IPS DF 4.7 (cell line): ENCODE results near the gene FDCSP.
"Not testable (repeated sequence)": the region's sequence is repeated elsewhere in the genome, so short reads cannot be mapped to it uniquely, and the experiment has no call there.

Experiments
- DNase-seq: peaks from one replicate; pipeline ENCODE4 v3.0.0-alpha.2; 2013; ENCODE audit warnings: low spot score; ENCODE audit errors: extremely low read depth

The FDCSP gene

DNA sequence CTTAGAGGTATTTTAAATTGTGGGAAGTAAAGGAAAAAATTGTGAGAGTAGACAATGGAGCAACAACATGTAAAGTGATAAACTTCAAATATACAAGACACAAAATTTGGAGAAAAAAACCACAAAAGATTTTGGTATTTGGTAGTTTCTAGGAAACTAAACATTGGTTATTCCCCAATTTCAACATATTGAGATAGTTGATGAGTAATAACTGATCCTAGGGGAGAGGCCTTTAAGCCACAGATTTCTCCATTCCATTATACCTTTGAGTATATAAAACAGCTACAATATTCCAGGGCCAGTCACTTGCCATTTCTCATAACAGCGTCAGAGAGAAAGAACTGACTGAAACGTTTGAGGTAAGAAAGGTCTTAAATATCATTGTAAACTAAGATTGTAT lies at the start of gene FDCSP:
Gene FDCSP (plus strand): TSS at position 301 of the 400 bp plus-strand sequence. CDS start 5,071 bp downstream, outside the sequence.
- DNase-seq: no peak

DNA sequence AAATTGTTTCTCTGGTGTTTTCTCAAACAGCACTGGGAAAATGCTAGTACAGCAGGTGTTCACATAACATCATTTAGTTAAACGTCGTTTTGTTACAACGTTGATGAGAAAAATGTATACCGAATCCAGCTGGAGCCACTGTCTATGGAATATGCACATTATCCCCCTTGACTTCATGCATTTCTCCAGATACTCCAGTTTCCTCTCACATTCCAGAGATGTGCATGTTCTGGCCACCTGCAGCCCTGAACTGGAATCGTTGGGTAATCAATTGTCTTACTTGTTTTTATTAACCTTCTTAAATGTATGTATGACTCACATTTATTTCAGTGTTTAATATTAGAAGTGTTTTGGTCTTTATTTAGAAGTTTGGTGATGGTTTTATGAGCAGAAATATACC lies 48.8 kb upstream of the FDCSP start:
- DNase-seq: no peak

DNA sequence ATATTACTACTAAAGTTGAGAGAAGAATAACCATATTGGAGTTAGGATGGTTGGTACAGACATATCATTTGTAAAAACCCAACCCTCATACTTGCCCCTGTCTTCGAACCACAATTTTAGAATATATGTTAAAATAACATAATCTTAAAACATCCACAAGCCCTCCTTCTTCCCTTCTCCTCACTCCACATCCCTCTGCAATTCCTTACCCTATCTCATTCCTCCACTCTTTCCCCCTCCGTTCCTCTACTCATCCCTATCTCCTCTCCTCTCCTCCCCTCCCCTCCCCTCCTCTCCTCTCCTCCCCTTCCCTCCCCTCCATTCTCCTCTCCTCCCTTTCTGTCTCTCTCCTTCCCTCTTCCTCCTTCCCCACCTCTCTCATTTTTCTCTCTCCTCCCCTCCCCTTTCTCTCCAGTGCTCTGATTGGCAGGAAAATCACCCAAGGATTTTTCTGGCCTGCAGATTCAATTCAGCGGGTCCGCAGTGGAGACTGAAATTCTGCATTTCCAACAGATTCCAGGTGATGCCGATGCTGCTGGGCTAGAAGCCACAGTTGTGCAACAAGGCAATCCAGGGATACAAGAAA lies 47.8 kb upstream of the FDCSP start:
- no peak for DNase-seq

DNA sequence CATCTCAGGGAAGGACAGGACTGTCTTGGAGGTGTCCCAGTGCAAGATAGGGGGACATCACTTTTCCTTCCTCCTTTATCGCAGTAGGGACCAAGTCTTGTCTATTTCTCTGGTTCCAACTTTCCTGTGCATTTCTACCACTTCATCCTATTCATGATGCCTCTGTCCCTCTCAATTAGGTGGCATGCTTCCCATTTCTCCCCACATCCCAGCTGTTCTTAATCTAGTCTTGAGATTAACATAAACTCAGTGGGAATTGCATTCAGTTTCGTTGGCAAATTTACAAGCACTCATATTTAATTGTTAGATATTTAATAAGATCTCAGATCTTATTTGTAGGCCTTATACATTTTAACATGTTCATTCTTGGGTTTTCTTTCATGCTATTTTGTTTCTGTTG lies 46.1 kb upstream of the FDCSP start:
- DNase-seq: no peak

DNA sequence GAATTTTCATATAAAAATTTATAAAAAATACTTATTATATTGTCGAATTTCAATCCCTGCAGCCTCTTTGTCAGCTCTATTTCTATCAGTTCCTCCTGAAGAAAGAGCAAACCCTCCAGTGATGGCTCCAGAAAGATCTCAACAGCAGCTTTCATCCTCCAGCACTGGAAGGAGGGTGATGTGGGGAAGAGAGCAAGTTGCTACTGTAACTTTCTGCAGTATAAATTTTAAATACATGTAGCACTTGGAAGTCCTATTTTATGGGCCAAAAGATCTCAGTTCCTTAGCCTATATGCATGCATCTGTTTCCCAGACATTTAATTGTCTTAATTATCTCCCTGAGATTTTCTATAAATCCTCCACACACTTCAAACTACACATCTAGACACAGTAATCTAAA lies 44.1 kb upstream of the FDCSP start:
- DNase-seq: no peak

DNA sequence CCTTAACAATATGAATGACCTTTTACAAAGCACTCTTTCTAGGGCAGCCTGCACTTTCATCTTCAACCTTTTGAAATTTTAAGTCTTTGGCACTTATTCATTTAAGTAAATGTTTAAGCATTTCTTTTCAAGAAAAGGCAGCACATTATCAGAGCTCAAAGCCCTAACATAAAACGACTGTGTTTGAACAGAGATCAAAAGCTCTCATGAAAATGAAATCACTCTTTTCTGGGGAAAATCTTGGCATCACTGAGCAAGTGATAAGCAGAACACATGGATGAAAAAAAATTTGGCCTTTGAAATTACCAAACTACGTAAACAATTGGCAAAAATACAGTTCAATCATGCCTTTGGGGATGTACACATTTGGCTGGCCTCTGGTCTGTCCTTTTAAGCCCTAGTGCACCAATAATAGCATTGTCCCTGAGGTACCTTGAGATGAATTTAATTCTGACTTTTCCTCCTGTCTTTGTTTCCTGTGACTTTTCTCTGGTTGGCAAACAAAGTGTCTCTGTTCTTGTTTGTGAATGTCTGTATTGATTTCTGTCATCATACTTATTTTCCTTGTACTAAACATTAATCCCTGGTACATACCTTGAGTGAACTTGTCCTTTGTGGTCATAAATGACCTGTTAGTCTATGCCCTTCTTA lies 43.3 kb upstream of the FDCSP start:
- DNase-seq: no peak

DNA sequence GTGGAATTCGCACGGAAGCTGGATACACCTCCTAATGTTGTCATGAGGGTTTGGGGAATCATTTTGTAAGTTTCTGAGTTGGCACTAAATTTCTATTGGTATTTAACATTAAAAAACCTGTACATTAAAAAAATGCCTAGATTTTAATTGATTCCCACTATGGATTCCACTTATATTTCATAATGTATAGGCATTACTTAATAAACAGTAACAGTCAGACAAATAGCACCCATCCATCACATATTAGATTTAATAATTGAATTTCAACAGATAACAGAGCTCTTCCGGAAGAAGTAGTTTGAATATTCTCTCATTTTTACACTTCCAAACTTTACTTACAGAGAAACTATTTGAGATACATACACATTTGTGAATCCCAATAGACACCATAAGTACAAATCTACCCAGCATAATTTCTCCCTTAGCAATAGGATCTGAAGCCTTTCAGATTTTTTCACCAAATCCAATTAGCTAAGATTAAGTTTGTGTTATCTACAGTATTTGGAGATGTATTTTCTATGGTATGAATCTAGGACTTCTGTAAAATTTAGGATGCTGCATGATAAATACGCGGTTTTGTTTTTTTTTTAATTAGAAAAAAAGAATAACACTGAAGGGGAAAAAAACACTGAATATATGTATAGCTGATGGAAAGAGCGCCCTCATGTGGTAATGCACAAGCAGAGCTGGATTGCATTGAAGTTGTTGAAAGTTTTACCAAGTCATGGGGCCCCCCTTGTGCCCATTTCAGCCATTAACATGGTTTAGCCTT lies 42.6 kb upstream of the FDCSP start:
- no peak for DNase-seq

DNA sequence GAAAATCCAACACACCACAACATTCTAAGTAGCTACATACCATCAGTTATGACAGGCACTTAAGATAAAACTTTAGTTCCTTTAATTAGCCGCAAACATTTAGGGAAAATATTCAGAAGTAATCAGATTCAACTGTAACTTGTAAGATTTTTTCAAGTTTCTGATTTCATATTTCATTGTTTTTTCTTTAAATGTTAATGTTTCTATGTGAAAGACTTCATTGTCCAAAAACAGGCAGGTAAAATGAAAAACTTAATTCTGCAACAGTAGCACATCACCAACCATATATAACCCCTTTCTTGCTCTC lies 42.0 kb upstream of the FDCSP start:
- no peak for DNase-seq

DNA sequence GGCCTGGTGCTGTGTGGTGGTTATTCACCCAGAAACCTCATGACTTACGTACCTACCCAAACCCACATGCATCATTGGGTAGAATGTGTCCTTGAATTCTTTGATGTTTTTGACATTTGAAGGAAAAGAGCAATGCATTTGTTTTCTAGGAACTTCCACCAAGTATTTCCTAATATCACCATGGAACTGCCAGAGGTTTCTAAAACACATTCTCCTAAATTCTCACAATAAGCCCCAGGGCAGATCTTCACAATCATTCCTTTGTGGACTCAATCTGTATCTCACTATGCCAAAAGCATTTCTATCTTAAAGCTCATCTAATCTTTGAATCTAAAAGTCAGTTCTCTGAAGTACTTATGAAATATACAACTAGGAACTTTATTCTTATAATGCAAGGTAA lies 38.7 kb upstream of the FDCSP start:
- DNase-seq: no peak

DNA sequence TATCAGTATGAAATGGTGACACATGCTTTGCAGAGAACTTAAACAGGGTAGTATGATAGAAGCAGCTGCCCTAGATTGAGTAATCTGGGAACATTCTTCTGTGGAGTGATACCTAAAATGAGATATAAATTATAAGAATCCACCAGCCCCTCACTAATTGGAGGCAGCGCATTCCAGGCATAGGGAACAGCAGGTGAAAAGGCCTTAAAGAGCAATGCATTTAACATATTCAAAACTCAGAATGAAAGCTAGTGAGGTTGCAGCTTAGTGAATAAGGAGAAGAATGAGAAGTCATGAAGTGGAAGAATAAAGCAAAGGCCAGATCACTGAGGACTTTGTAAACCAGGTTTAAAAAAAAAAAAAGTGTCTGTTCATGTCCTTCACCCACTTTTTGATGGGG lies 35.3 kb upstream of the FDCSP start:
- DNase-seq: no peak

DNA sequence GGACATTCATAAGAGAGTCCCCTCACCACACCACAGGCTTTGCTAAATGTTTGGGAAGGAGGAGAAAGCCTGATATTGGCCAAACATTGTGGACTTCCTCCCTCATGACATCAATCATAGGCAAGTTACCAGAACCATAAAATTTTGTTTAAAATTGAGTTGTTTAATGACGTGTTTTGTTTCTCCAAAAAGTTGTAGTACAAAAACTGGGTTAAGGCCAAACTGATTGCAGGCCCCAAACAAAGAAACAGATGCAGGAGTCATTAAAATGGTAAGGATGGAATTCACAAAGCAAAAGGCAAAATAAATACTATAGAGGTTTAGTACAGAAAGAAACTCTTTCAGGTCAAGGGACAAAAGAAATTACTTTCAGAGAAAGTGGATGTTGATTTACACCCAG lies 34.3 kb upstream of the FDCSP start:
- no peak for DNase-seq

DNA sequence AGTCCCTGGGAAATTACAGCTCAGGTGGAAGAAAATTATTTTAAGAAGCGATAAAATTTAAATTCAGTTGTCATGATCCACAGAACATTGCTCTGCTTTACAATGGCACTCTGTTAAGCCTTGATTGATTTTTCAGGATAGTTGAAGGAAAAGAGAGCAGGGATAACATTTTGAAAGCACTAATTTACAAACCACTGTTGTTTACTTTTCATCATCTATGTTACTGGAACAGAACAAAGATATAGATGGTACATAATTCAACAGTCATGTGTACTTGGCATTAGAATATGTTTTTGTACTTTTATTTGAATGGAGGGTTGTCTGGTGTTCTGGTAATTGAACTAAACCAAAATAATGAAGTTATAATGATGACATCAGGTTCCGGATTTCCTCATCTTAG lies 33.0 kb upstream of the FDCSP start:
- no peak for DNase-seq

DNA sequence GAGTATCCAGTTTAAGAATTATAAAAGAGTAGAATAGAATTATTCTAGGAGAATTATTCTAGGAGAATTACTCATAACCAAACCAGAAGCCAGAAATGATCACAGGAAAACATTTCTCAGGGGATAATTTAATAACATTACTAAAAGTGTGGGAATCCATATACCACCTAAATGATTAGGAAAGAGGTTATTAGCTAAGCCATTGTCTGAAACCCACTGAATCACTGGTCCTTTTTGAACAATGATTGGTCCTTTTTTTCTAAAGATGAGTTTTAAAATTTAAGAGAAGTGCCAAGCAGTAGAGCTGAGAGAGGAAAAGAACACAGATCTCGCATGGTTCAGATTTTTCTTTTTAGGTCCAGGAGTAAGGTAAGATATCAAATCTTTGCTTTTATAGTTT lies 30.5 kb upstream of the FDCSP start, which contains the start of gene ODAM:
Gene ODAM (plus strand): TSS at position 301 of the 400 bp plus-strand sequence. CDS start 819 bp downstream, outside the sequence.
- no peak for DNase-seq

DNA sequence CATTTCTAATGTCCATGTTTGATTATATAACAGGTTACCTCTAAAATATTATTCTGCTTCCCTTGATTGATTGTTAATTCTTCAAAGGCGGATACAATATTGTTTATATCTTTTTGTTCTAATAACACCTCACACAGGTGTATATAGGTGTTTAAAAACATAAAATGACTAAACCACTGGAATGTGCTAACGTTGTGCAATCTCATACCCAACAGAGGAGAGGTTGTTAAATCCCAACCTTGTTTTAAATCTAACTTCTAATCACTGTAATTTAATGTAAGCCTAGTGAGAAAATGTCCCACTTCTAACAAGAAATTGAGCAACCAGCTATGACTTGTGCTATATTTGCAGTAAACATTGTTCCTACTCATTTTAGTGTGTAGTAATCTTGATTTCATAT lies 29.1 kb upstream of the FDCSP start:
- no peak for DNase-seq

DNA sequence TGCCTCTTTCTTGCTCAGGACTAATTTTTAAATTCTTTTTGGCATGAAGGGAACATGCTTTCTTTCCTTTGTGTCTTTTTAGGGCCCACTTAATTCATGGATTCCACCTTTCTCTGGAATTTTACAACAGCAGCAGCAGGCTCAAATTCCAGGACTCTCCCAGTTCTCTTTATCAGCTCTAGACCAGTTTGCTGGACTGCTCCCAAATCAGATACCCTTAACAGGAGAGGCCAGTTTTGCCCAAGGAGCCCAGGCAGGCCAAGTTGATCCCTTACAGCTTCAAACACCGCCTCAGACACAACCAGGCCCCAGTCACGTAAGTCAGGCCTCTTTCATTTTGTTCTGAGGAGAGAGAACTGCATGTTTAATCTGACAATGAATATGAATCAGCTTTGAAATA lies 28.1 kb upstream of the FDCSP start:
- DNase-seq: no peak

DNA sequence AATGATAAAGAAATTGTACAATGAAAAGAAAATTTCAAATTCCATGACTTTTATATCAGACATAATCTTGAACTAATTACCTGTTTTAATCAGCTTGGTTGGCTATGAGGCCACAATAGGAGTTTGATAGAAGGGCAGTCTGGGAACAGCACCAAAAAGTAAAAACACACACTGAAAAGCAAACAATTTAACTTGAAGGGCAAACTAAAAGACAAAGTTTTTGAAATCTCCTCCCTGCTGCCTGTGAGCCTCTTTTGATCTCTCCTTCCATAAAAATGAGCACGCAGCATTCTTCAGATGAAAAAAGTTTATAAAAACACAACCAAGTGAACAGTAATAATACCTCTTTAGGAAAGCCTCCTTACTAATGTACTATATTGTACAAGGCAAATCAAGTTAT lies 22.3 kb upstream of the FDCSP start:
- no peak for DNase-seq

DNA sequence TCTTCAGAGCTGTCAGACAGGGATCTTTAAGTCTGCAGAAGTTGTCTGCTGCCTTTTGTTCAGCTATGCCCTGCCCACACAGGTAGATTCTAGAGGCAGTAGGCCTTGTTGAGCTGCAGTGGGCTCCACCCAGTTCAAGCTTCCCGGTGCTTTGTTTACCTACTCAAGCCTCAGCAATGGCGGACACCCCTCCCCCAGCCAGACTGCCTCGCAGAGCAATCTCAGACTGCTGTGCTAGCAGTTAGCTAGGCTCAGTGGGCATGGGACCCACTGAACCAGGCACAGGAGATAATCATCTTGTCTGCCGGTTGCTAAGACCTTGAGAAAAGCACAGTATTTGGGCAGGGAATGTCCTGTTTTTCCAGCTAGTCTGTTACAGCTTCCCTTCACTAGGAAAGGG lies 13.2 kb upstream of the FDCSP start:
- not testable (repeated sequence) for DNase-seq

DNA sequence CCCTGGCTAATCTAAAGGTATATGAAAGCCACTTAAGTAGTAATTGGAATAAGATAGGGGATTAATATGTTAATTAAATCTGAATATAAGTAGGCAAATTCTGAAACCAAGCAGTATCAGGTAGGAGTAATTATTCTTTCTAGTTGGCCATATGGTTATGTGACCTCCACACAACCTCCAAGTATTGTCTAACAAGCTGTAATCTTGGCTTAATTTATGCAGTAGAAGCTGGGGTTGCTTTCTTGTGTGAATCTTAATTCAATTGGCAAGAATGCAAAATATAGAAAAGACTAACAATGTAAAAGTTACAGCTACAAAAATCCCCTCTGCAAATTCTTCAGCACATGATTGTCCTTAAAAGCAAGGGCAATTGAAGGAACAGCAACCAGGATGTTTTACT lies 9.8 kb upstream of the FDCSP start:
- DNase-seq: not testable (repeated sequence)

DNA sequence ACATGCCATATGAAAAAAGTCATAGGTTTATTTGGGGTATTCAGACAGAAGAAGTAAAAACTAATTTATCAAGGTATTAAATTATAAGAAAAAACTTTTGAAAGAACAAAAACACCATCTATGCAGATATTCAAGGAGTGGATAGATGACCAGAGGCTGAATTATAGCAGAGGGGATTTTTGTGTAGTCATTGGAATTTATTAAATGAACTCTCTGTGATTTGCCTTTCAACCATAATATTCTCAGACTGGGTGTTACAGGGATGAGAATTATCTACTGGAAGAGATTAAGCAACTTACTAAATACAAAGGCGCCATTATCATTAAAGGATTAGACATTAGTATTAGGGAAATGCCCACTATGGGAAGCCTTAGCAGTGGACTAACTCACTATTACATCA lies 9.4 kb upstream of the FDCSP start:
- not testable (repeated sequence) for DNase-seq

DNA sequence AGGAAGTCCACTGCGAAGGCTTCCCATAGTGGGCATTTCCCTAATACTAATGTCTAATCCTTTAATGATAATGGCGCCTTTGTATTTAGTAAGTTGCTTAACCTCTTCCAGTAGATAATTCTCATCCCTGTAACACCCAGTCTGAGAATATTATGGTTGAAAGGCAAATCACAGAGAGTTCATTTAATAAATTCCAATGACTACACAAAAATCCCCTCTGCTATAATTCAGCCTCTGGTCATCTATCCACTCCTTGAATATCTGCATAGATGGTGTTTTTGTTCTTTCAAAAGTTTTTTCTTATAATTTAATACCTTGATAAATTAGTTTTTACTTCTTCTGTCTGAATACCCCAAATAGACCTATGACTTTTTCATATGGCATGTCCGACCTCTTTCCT lies 4.5 kb upstream of the FDCSP start:
- DNase-seq: not testable (repeated sequence)

DNA sequence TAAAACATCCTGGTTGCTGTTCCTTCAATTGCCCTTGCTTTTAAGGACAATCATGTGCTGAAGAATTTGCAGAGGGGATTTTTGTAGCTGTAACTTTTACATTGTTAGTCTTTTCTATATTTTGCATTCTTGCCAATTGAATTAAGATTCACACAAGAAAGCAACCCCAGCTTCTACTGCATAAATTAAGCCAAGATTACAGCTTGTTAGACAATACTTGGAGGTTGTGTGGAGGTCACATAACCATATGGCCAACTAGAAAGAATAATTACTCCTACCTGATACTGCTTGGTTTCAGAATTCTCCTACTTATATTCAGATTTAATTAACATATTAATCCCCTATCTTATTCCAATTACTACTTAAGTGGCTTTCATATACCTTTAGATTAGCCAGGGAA lies 4.1 kb upstream of the FDCSP start:
- not testable (repeated sequence) for DNase-seq

DNA sequence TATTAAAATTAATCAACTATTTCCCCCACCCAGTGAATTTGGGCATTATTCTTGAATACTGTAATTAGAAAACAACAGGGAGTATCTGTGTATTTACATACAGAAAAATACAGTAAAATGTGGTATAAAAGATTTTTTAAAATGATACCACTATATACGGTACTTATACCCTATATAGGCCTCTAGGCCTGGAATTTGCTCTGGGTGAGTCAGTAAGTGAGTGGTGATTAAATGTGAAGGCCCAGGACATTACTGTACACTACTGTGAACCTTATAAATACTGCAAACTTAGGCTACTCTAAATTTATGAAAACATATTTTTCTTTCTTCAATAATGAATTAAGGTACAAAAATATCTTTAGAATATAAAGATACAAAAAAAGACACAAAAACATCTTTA lies 10.2 kb downstream of the FDCSP start:
- no peak for DNase-seq
